Measurements from ENCODE around the gene CSKMT. TPM values are rescaled to one million over a fixed set of nuclear protein-coding genes. Genes with fewer than 3 reads are reported as not detected.

The CSKMT gene
- total RNA-seq, 1 experiment from 2014 or later, result 49.2 TPM

DNA sequence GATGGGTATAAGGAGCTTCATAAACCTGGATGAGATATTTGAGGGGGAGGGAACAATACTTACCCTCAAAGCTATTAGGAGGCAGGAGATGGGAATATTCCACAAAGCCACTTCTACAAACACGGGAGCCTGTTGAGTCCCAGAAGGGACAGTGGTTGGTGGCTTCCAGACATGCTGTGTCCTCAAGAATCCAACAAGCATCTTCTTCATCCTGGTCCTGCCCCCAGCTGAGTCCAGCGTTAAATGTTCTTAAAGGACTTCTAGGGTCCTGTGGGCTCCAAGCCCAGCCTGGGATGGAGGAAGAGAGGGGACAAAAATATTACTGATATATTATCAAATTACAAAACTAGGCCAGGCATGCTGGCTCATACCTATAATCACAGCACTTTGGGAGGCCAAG, 2.3 kb downstream of the CSKMT start:
- Histone ChIP-seq H3K9ac (ENCODE audit: extremely low read depth, insufficient read length, low read length) (no peak overlapping the region), H3K4me2 (ENCODE audit: insufficient read depth, insufficient read length, low read length) (peak overlapping the region; percentile 86), H3K23me2 (ENCODE audit: insufficient read length, low read depth, low read length, poor library complexity, severe bottlenecking) (peaks cover 17% of the 10 kb centered on the region), H2BK120ac (ENCODE audit: low read depth, low read length, poor library complexity, severe bottlenecking) (no peak overlapping the region), H3K9me3 (ENCODE audit: control insufficient read depth, low read depth, low read length) (no peaks in the 10 kb centered on the region), H3K27ac (ENCODE audit: insufficient read length, low read depth, low read length) (no peak overlapping the region), H4K5ac (ENCODE audit: insufficient read length, low read depth, low read length) (no peak overlapping the region), H2BK15ac (ENCODE audit: low read depth, low read length) (no peak overlapping the region), H3K27me3 (ENCODE audit: insufficient read depth, low read length) (no peaks in the 10 kb centered on the region), H3K56ac (ENCODE audit: insufficient read length, low read depth, low read length) (no peak overlapping the region), H2AFZ (ENCODE audit: low read length) (no peak overlapping the region), H4K91ac (ENCODE audit: insufficient read length, low read depth, low read length) (no peak overlapping the region), H2BK20ac (ENCODE audit: low read depth, low read length, poor library complexity, severe bottlenecking) (no peak overlapping the region), H3K4me1 (ENCODE audit: insufficient read depth, low read length) (peaks cover 2% of the 10 kb centered on the region; the same call in 1 of the 2 replicates), H2BK5ac (ENCODE audit: insufficient read length, low read length) (no peak overlapping the region), H3K18ac (ENCODE audit: insufficient read length, low read depth, low read length) (no peak overlapping the region), H2AK5ac (ENCODE audit: insufficient read length, low read length) (no peak overlapping the region), H3K4ac (ENCODE audit: low read depth, low read length) (no peak overlapping the region), H3K79me1 (ENCODE audit: insufficient read depth, low read depth, low read length, poor library complexity, severe bottlenecking) (no peaks in the 10 kb centered on the region), H3K23ac (ENCODE audit: insufficient read length, low read depth, low read length) (no peak overlapping the region), H3K14ac (ENCODE audit: insufficient read depth, low read length) (no peak overlapping the region), H2BK12ac (ENCODE audit: insufficient read length, low read depth, low read length) (no peak overlapping the region), H3T11ph (ENCODE audit: low read length) (no peak overlapping the region), H3K79me2 (ENCODE audit: insufficient read depth, low read length) (peaks cover 3% of the 10 kb centered on the region; the same call in 1 of the 2 replicates), H4K20me1 (ENCODE audit: control insufficient read depth, insufficient read depth, insufficient read length) (no peaks in the 10 kb centered on the region), H4K8ac (replicated peaks; ENCODE audit: insufficient read length, low read depth, low read length) (no peak overlapping the region)
- TF ChIP-seq, protein P1, sequence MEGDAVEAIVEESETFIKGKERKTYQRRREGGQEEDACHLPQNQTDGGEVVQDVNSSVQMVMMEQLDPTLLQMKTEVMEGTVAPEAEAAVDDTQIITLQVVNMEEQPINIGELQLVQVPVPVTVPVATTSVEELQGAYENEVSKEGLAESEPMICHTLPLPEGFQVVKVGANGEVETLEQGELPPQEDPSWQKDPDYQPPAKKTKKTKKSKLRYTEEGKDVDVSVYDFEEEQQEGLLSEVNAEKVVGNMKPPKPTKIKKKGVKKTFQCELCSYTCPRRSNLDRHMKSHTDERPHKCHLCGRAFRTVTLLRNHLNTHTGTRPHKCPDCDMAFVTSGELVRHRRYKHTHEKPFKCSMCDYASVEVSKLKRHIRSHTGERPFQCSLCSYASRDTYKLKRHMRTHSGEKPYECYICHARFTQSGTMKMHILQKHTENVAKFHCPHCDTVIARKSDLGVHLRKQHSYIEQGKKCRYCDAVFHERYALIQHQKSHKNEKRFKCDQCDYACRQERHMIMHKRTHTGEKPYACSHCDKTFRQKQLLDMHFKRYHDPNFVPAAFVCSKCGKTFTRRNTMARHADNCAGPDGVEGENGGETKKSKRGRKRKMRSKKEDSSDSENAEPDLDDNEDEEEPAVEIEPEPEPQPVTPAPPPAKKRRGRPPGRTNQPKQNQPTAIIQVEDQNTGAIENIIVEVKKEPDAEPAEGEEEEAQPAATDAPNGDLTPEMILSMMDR (conservative IDR thresholded peaks at IDR 0.05), result no peak
- peaks cover 28 to 43% (median 29%) of the 10 kb centered on the region in 3 experiments for H3K36me3 Mint-ChIP-seq (ENCODE audit: insufficient read depth in 1 of 3, low read depth in 3 of 3)
- no CpG with 5 or more reads among the region's 2 CpGs for WGBS (ENCODE audit: extremely low coverage, insufficient read length, low lambda C conversion rate)
- peak overlapping the region; percentile 94 to 99; a peak in 4 of 5 replicates for H3K4me3 Mint-ChIP-seq
- H3K27me3 Mint-ChIP-seq (ENCODE audit: low read depth), result no peaks in the 10 kb centered on the region; the same call in none of the 2 replicates
- peaks cover 23 to 29% of the 10 kb centered on the region in 2 experiments for H3K4me1 Mint-ChIP-seq
- peak overlapping the region in 1 of 3 experiments; percentile 90; a peak in 2 of 7 replicates for H3K27ac Mint-ChIP-seq
- DNase-seq, result no peak
- no peaks in the 10 kb centered on the region; a peak in 1 of 5 replicates for H3K9me3 Mint-ChIP-seq
